ENCODE measurements around the gene LPIN1. TPM values are rescaled to one million over a fixed set of nuclear protein-coding genes. Genes with fewer than 3 reads are reported as not detected.

Gene LPIN1
- total RNA-seq, 1 donor = 62.2 TPM

- peak; percentile 36 for DNase-seq (ENCODE audit: low read depth)
- TF ChIP-seq CTCF (IDR thresholded peaks at IDR 0.05; ENCODE audit: insufficient read depth, low read depth, low read length) = no peak
- no peak overlapping the region for H3K4me3 ChIP-seq (ENCODE audit: low read depth, low read length)
Observed at GRCh38 chr2:11824901-11825828, 78.7 kb downstream of the LPIN1 start.

- no peak for DNase-seq (ENCODE audit: low read depth)
- no peak overlapping the region for H3K4me3 ChIP-seq (ENCODE audit: low read depth, low read length)
- TF ChIP-seq CTCF (IDR thresholded peaks at IDR 0.05; ENCODE audit: insufficient read depth, low read depth, low read length) = no peak
Observed at GRCh38 chr2:11827547-11827946, 81.1 kb downstream of the LPIN1 start.

- DNase-seq (ENCODE audit: low read depth) = no peak
- no peak for TF ChIP-seq CTCF (IDR thresholded peaks at IDR 0.05; ENCODE audit: insufficient read depth, low read depth, low read length)
- H3K4me3 ChIP-seq (ENCODE audit: low read depth, low read length) = no peak overlapping the region
Observed at GRCh38 chr2:11828933-11829323, 82.5 kb downstream of the LPIN1 start.

- TF ChIP-seq CTCF (IDR thresholded peaks at IDR 0.05; ENCODE audit: insufficient read depth, low read depth, low read length) = peak; percentile 61
- no peak overlapping the region for H3K4me3 ChIP-seq (ENCODE audit: low read depth, low read length)
- DNase-seq (ENCODE audit: low read depth) = peak; percentile 63
Observed at GRCh38 chr2:11829324-11829946, 83.0 kb downstream of the LPIN1 start.

- peak; percentile 96 for DNase-seq (ENCODE audit: low read depth)
- peak overlapping the region; percentile 43 for H3K4me3 ChIP-seq (ENCODE audit: low read depth, low read length)
- peak; percentile 29 for TF ChIP-seq CTCF (IDR thresholded peaks at IDR 0.05; ENCODE audit: insufficient read depth, low read depth, low read length)
Observed at GRCh38 chr2:11829947-11830707, 83.7 kb downstream of the LPIN1 start.

GRCh38 chr2:11830708-11831301, 84.4 kb downstream of the LPIN1 start:
- DNase-seq (ENCODE audit: low read depth) = no peak
- TF ChIP-seq CTCF (IDR thresholded peaks at IDR 0.05; ENCODE audit: insufficient read depth, low read depth, low read length) = no peak
- H3K4me3 ChIP-seq (ENCODE audit: low read depth, low read length) = peak overlapping the region; percentile 43

All from fibroblast of villous mesenchyme (primary cell).